SK-N-SH treated with all-trans-retinoic acid at 6 μM for 48 hours (cell line): Measurements from ENCODE around the gene MMP27.

Experiments used
- ATAC-seq: fragments of 200-7000 bp; cut with Tn5 transposase; 3 replicates; pipeline ENCODE4 v1.9.1; 2020; ENCODE audit warnings: mild to moderate bottlenecking, moderate library complexity
- ARNTL ChIP-seq: fragments of 450-650 bp; formaldehyde crosslinking; IDR thresholded peaks from 2 replicates; pipeline ENCODE4 v1.5.0; 2020; ENCODE audit warnings: low read depth, mild to moderate bottlenecking, moderate library complexity, borderline replicate concordance
- BACH2 ChIP-seq: fragments of 250-450 bp; sonication (Bioruptor Pico); IDR thresholded peaks from 2 replicates; pipeline ENCODE4 v1.9.0; 2021; ENCODE audit warnings: mild to moderate bottlenecking, borderline replicate concordance
- CSDC2 ChIP-seq: fragments of 250-450 bp; sonication (Bioruptor Pico); IDR thresholded peaks from 2 replicates; pipeline ENCODE4 v1.5.0; 2020; ENCODE audit warnings: mild to moderate bottlenecking, moderate library complexity
- ESRRG ChIP-seq: fragments of 250-450 bp; sonication (Bioruptor Pico); IDR thresholded peaks from 2 replicates; pipeline ENCODE4 v1.6.1; 2021; ENCODE audit warnings: mild to moderate bottlenecking
- GLIS3 ChIP-seq: fragments of 250-450 bp; sonication (Bioruptor Pico); IDR thresholded peaks from 2 replicates; pipeline ENCODE4 v1.5.0; 2020; ENCODE audit warnings: mild to moderate bottlenecking, moderate library complexity
- ISL1 ChIP-seq: fragments of 250-450 bp; sonication (Bioruptor Pico); IDR thresholded peaks from 2 replicates; pipeline ENCODE4 v2.1.2; 2022; ENCODE audit warnings: mild to moderate bottlenecking, moderate library complexity
- OSR1 ChIP-seq: fragments of 250-450 bp; sonication (Bioruptor Pico); IDR thresholded peaks from 2 replicates; pipeline ENCODE4 v1.8.0; 2022; ENCODE audit warnings: moderate library complexity, mild to moderate bottlenecking, inconsistent platforms
- PPARA ChIP-seq: fragments of 250-450 bp; sonication (Bioruptor Pico); IDR thresholded peaks from 2 replicates; pipeline ENCODE4 v1.5.0; 2020; ENCODE audit warnings: mild to moderate bottlenecking, borderline replicate concordance
- RARB ChIP-seq: fragments of 250-450 bp; sonication (Bioruptor Pico); IDR thresholded peaks from 2 replicates; pipeline ENCODE4 v1.8.0; 2021; ENCODE audit warnings: mild to moderate bottlenecking, moderate library complexity
- SNAI2 ChIP-seq: fragments of 250-450 bp; sonication (Bioruptor Pico); IDR thresholded peaks from 2 replicates; pipeline ENCODE4 v1.5.0; 2020; ENCODE audit warnings: mild to moderate bottlenecking, moderate library complexity
- TCF4 ChIP-seq: fragments of 250-450 bp; sonication (Bioruptor Pico); IDR thresholded peaks from 2 replicates; pipeline ENCODE4 v1.8.0; 2021; ENCODE audit warnings: mild to moderate bottlenecking, moderate library complexity, borderline replicate concordance
- TOX ChIP-seq: fragments of 250-450 bp; sonication (Bioruptor Pico); IDR thresholded peaks from 2 replicates; pipeline ENCODE4 v1.8.0; 2021; ENCODE audit warnings: mild to moderate bottlenecking, moderate library complexity, borderline replicate concordance
- ZC3H10 ChIP-seq: fragments of 250-450 bp; sonication (Bioruptor Pico); IDR thresholded peaks from 2 replicates; pipeline ENCODE4 v1.5.1; 2021; ENCODE audit warnings: mild to moderate bottlenecking, moderate library complexity
- ZFP3 ChIP-seq: fragments of 250-450 bp; sonication (Bioruptor Pico); IDR thresholded peaks from 2 replicates; pipeline ENCODE4 v1.5.0; 2020; ENCODE audit warnings: mild to moderate bottlenecking, moderate library complexity
- ZFP30 ChIP-seq: fragments of 450-650 bp; formaldehyde crosslinking; IDR thresholded peaks from 2 replicates; pipeline ENCODE4 v1.5.0; 2022; ENCODE audit warnings: mild to moderate bottlenecking, moderate library complexity
- ZNF70 ChIP-seq: fragments of 450-650 bp; formaldehyde crosslinking; IDR thresholded peaks from 2 replicates; pipeline ENCODE4 v1.5.0; 2020; ENCODE audit warnings: mild to moderate bottlenecking, moderate library complexity
- ZNF8 ChIP-seq: fragments of 450-650 bp; formaldehyde crosslinking; IDR thresholded peaks from 2 replicates; pipeline ENCODE4 v1.5.0; 2020; ENCODE audit warnings: mild to moderate bottlenecking, moderate library complexity
- TF ChIP-seq, protein P1 (sequence below): fragments of 250-450 bp; sonication (Bioruptor Pico); IDR thresholded peaks from 2 replicates; pipeline ENCODE4 v1.5.1; 2021; ENCODE audit warnings: mild to moderate bottlenecking, moderate library complexity
- TF ChIP-seq, protein P2 (sequence below): fragments of 250-450 bp; sonication (Bioruptor Pico); IDR thresholded peaks from 2 replicates; pipeline ENCODE4 v1.5.1; 2020; ENCODE audit warnings: low read depth, mild to moderate bottlenecking, moderate library complexity
- TF ChIP-seq, protein P3 (sequence below): fragments of 250-450 bp; sonication (Bioruptor Pico); IDR thresholded peaks from 2 replicates; pipeline ENCODE4 v1.8.0; 2021; ENCODE audit warnings: low read depth, mild to moderate bottlenecking, moderate library complexity, borderline replicate concordance
- TF ChIP-seq, protein P4 (sequence below): fragments of 250-450 bp; sonication (Bioruptor Pico); IDR thresholded peaks from 2 replicates; pipeline ENCODE4 v1.8.0; 2020; ENCODE audit warnings: mild to moderate bottlenecking, moderate library complexity, borderline replicate concordance

MMP27 gene

DNA sequence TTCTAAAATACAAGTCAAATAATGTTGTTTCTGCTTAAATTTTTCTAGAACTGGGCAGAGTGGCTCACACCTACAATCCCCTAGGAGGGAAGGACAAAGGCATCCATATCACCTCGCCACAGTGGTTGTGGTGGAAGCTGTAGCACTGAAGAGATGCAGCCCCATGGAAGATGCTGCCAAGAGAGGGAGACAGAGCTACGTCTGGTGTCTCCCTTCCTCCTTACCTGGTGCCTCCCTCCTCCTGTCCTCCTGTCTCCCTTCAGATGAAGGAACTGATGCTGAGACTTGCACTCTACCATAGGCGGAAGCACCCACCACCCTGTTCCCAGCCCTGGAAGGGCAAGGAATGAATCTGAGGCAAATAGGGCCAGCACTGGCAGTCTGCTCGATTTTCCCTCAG is 22.3 kb downstream of the MMP27 start:
- no peak for TF ChIP-seq ZNF70 (CRISPR knock-in tag)
- no peak for TF ChIP-seq TOX (CRISPR knock-in tag)
- TF ChIP-seq ZNF8 (CRISPR knock-in tag), result no peak
- no peak for TF ChIP-seq TCF4
- no peak for TF ChIP-seq ESRRG (CRISPR knock-in tag)
- TF ChIP-seq, protein P1, sequence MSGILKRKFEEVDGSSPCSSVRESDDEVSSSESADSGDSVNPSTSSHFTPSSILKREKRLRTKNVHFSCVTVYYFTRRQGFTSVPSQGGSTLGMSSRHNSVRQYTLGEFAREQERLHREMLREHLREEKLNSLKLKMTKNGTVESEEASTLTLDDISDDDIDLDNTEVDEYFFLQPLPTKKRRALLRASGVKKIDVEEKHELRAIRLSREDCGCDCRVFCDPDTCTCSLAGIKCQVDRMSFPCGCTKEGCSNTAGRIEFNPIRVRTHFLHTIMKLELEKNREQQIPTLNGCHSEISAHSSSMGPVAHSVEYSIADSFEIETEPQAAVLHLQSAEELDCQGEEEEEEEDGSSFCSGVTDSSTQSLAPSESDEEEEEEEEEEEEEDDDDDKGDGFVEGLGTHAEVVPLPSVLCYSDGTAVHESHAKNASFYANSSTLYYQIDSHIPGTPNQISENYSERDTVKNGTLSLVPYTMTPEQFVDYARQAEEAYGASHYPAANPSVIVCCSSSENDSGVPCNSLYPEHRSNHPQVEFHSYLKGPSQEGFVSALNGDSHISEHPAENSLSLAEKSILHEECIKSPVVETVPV, result no peak
- TF ChIP-seq ISL1, result no peak
- TF ChIP-seq ARNTL (CRISPR knock-in tag), result no peak
- TF ChIP-seq CSDC2 (CRISPR knock-in tag), result no peak
- TF ChIP-seq OSR1 (CRISPR knock-in tag), result no peak
- no peak for TF ChIP-seq ZC3H10 (CRISPR knock-in tag)
- no peak for TF ChIP-seq SNAI2 (CRISPR knock-in tag)
- TF ChIP-seq RARB, result no peak
- TF ChIP-seq ZFP3 (CRISPR knock-in tag), result no peak
- no peak for TF ChIP-seq ZFP30 (CRISPR knock-in tag)
- ATAC-seq, result peak; percentile 67

DNA sequence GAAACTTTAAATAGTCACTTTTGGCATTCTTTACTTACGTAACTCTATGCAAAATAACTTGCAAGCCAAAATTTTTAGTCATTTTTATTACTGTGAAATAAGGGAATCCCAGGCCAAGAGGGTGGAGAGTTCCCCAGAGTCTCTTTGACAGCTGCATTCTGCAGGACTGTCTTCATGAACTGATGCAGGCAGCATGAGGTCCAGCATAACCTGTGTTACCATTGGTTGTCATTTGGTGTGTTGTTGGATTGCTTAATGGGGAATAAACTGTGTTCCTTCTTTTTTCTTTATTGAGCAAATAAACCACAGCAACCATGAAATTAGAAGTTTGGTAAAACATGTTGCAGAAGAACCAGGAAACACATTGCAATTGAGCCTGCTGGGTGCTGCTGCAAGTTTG is 24.6 kb downstream of the MMP27 start:
- no peak for ATAC-seq
- no peak for TF ChIP-seq BACH2 (CRISPR knock-in tag)
- TF ChIP-seq CSDC2 (CRISPR knock-in tag), result no peak
- TF ChIP-seq, protein P1, result no peak
- no peak for TF ChIP-seq ZNF70 (CRISPR knock-in tag)
- TF ChIP-seq ZNF8 (CRISPR knock-in tag), result no peak
- no peak for TF ChIP-seq ISL1
- TF ChIP-seq ZFP30 (CRISPR knock-in tag), result no peak
- TF ChIP-seq SNAI2 (CRISPR knock-in tag), result no peak
- TF ChIP-seq, all 23 proteins: peak for 0

DNA sequence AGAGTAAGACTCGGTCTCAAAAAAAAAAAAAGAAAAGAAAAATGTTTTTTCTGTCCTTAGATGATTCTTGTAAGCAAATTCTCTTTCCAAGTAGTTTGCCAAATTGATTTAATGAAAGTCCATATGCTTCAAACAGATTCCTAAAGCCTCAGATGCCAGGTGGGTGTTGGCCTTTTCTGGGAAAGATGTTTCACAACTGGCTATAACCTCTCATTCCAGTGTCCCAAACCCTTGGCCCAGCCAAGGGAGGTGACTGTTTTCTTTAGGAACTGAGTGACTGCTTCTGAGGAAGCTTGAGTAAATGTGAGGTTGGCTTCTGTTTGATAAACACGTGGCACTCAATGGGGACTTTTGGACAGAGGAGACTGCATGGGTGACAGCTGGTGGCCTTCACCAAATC is 27.5 kb downstream of the MMP27 start:
- ATAC-seq, result no peak
- TF ChIP-seq CSDC2 (CRISPR knock-in tag) (no peak), ZFP30 (CRISPR knock-in tag) (no peak), OSR1 (CRISPR knock-in tag) (no peak), BACH2 (CRISPR knock-in tag) (no peak), ARNTL (CRISPR knock-in tag) (no peak), GLIS3 (CRISPR knock-in tag) (no peak), PPARA (CRISPR knock-in tag) (no peak), ISL1 (no peak), ZNF70 (CRISPR knock-in tag) (no peak), RARB (no peak)
- TF ChIP-seq, protein P1, result no peak
- TF ChIP-seq, protein P2, sequence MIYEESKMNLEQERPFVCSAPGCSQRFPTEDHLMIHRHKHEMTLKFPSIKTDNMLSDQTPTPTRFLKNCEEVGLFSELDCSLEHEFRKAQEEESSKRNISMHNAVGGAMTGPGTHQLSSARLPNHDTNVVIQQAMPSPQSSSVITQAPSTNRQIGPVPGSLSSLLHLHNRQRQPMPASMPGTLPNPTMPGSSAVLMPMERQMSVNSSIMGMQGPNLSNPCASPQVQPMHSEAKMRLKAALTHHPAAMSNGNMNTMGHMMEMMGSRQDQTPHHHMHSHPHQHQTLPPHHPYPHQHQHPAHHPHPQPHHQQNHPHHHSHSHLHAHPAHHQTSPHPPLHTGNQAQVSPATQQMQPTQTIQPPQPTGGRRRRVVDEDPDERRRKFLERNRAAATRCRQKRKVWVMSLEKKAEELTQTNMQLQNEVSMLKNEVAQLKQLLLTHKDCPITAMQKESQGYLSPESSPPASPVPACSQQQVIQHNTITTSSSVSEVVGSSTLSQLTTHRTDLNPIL (CRISPR knock-in tag), result no peak

DNA sequence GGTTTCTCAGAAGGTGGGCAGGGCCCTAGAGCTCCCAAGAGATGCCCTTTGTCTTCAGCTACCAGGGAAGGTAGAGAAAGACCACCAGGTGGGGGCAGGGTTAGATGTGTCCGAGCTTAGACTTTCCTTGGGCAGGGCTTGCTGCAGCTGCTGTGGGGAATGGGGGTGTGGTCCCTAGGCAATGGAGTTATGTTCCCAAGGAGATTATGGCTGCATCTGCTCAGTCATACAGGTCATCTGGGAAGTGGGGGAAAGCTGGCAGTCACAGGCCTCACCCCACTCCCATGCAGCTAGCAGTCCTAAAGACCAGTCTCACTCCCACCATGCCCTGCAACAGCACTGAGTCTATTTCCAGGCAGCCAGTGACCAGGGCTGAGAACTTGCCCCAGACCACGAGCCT is 29.5 kb downstream of the MMP27 start:
- no peak for ATAC-seq
- TF ChIP-seq PPARA (CRISPR knock-in tag), result no peak
- TF ChIP-seq, protein P3, sequence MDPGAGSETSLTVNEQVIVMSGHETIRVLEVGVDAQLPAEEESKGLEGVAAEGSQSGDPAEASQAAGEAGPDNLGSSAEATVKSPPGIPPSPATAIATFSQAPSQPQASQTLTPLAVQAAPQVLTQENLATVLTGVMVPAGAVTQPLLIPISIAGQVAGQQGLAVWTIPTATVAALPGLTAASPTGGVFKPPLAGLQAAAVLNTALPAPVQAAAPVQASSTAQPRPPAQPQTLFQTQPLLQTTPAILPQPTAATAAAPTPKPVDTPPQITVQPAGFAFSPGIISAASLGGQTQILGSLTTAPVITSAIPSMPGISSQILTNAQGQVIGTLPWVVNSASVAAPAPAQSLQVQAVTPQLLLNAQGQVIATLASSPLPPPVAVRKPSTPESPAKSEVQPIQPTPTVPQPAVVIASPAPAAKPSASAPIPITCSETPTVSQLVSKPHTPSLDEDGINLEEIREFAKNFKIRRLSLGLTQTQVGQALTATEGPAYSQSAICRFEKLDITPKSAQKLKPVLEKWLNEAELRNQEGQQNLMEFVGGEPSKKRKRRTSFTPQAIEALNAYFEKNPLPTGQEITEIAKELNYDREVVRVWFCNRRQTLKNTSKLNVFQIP, result no peak
- TF ChIP-seq RARB, result no peak
- TF ChIP-seq ZC3H10 (CRISPR knock-in tag), result no peak
- TF ChIP-seq ZNF70 (CRISPR knock-in tag), result no peak
- TF ChIP-seq, protein P4, sequence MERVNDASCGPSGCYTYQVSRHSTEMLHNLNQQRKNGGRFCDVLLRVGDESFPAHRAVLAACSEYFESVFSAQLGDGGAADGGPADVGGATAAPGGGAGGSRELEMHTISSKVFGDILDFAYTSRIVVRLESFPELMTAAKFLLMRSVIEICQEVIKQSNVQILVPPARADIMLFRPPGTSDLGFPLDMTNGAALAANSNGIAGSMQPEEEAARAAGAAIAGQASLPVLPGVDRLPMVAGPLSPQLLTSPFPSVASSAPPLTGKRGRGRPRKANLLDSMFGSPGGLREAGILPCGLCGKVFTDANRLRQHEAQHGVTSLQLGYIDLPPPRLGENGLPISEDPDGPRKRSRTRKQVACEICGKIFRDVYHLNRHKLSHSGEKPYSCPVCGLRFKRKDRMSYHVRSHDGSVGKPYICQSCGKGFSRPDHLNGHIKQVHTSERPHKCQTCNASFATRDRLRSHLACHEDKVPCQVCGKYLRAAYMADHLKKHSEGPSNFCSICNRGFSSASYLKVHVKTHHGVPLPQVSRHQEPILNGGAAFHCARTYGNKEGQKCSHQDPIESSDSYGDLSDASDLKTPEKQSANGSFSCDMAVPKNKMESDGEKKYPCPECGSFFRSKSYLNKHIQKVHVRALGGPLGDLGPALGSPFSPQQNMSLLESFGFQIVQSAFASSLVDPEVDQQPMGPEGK (CRISPR knock-in tag), result no peak
- no peak for TF ChIP-seq ESRRG (CRISPR knock-in tag)
- TF ChIP-seq TCF4, result no peak
- TF ChIP-seq, protein P1, result no peak
- TF ChIP-seq ZFP30 (CRISPR knock-in tag), result no peak
- TF ChIP-seq GLIS3 (CRISPR knock-in tag), result no peak
